Stomach (tissue), 19 donors: Measurements from ENCODE around the gene TAS2R7. TPM values are rescaled to one million over a fixed set of nuclear protein-coding genes. Genes with fewer than 3 reads are reported as not detected.

Source experiments
- DNase-seq, 2 donors: peaks; one replicate each; pipeline versions ENCODE4 v3.0.0 to v3.0.0-alpha.2; 2013 to 2019
- H3K27ac ChIP-seq, 5 donors: fragments of 200-600 bp in 4 of 5; sonication (generic) in 4 of 5; one replicate each; pipeline ENCODE4 v1.5.1; 2013 to 2019; ENCODE audit warnings: mild to moderate bottlenecking in 1 of 5, moderate library complexity in 1 of 5
- H3K27me3 ChIP-seq, 3 donors: fragments of 200-600 bp; sonication (generic); one replicate each; pipeline ENCODE4 v1.5.1; 2017 to 2019; ENCODE audit warnings: mixed run types in 1 of 3
- H3K36me3 ChIP-seq, 4 donors: fragments of 200-600 bp; sonication (generic); 1 replicate in 3 of 4; 2 replicates in 1 of 4; pipeline ENCODE4 v1.5.1; 2016 to 2019
- H3K4me1 ChIP-seq, 4 donors: fragments of 200-600 bp; sonication (generic); one replicate each; pipeline ENCODE4 v1.5.1; 2016 to 2019
- H3K4me3 ChIP-seq, 4 donors: fragments of 200-600 bp; sonication (generic) in 3 of 4; one replicate each; pipeline ENCODE4 v1.5.1; 2016 to 2019; ENCODE audit warnings: mild to moderate bottlenecking in 1 of 4
- H3K9me3 ChIP-seq, 4 donors: fragments of 200-600 bp; sonication (generic); one replicate each; pipeline ENCODE4 v1.5.1; 2016 to 2019
- EP300 ChIP-seq: sonication (generic); formaldehyde crosslinking; IDR thresholded peaks from one replicate; pipeline ENCODE4 v1.6.1; 2017; ENCODE audit warnings: antibody characterized with exemption
- POLR2A ChIP-seq, 4 donors: fragments of 450-650 bp; IDR thresholded peaks; one replicate each; pipeline ENCODE4 v1.6.1; 2016; ENCODE audit warnings: antibody characterized with exemption in 4 of 4, control low read depth in 2 of 4, mild to moderate bottlenecking in 1 of 4, moderate library complexity in 1 of 4
- POLR2AphosphoS5 ChIP-seq, 3 donors: sonication (generic); formaldehyde crosslinking; IDR thresholded peaks; one replicate each; pipeline ENCODE4 v1.6.1; 2016; ENCODE audit warnings: antibody characterized with exemption in 3 of 3
- WGBS, 5 donors: extraction: QIAGEN DNeasy Blood & Tissue Kit in 3 of 5; methylation state at CpG; one replicate each; pipeline versions ENCODE4 v1.1.5 to v1.1.7; 2013 to 2018; 5-methylcytosine and 5-hydroxymethylcytosine counted together
- intact Hi-C: fragments of 100-400 bp; cut with DNase I; formaldehyde crosslinking; loops from one replicate; pipeline ENCODE4 v1.15.1; 2023; ENCODE audit warnings: low total_unique reads
- long read RNA-seq, 10 donors: transcript quantifications; one replicate each; lab custom pipeline, GENCODE V29; 2026
- polyA plus RNA-seq, 3 donors: library from polyadenylated mRNA; stranded (reverse); fragments of 200-250 nt; gene quantifications; one replicate each; pipeline ENCODE4 v1.2.3, GENCODE V29; 2013
- total RNA-seq, 5 donors: library from RNA; depleted of rRNA; stranded (reverse); fragments of >200 nt; gene quantifications; one replicate each; pipeline versions ENCODE4 v1.1.0 to v1.2.3, GENCODE V29; 2014 to 2016
- TF ChIP-seq, protein P1 (sequence below), 7 experiments: fragments of 450-650 bp in 4 of 7; fragments of 200-600 bp in 3 of 7; sonication (generic) in 3 of 7; IDR thresholded peaks; one replicate each; pipeline ENCODE4 v1.5.1; 2016 to 2019; ENCODE audit warnings: antibody characterized with exemption in 7 of 7, control low read depth in 2 of 7, mild to moderate bottlenecking in 1 of 7
- donor health status: healthy with polysubstance abuse.
- donor health status: Bipolar disorder and iron deficiency.
- donor health status: healthy.

TAS2R7 gene, protein sequence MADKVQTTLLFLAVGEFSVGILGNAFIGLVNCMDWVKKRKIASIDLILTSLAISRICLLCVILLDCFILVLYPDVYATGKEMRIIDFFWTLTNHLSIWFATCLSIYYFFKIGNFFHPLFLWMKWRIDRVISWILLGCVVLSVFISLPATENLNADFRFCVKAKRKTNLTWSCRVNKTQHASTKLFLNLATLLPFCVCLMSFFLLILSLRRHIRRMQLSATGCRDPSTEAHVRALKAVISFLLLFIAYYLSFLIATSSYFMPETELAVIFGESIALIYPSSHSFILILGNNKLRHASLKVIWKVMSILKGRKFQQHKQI
- not detected for total RNA-seq
- polyA plus RNA-seq = not detected
- long read RNA-seq, donor 1 = 0 reads
- long read RNA-seq, donor 2 = 0 reads
- long read RNA-seq, donor 3 = 0 reads
- long read RNA-seq, donor 4 = 0 reads
- long read RNA-seq, donor 5 = 0 reads
- long read RNA-seq, donor 6 = 0 reads
- long read RNA-seq, donor 7 = 0 reads
- long read RNA-seq, donor 8 = 0 reads
- long read RNA-seq, donor 9 = 0 reads
- long read RNA-seq, donor 10 = 0 reads

DNA sequence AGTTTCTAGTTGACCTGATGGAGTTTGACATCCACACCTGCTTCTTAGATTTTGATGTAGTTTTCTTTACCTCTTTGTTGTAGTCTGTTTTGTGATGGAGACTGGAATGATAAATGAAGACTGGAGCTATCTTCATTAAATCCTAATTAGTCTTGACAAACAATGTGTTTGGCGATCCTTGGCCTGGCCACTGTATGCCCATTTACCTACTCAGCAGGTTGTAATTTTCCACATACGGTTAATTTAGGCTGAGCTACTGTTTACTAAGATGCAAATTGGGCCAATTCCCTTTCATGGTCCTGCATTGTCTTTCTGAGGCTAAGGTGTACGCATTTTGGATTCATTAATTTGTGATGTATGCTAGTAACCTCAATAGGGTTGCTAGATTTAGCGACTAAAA, at the start of gene TAS2R7:
Gene TAS2R7, minus strand, starts transcription at position 41 of the 400 bp plus-strand sequence. CDS start 57 bp downstream, outside the sequence.
- Histone ChIP-seq H3K27me3 (no peaks in the 10 kb centered on the region), H3K9me3 (no peaks in the 10 kb centered on the region), H3K36me3 (no peaks in the 10 kb centered on the region), H3K4me1 (no peaks in the 10 kb centered on the region), H3K27ac (no peak within 1 kb of the TSS), H3K4me3 (no peak within 1 kb of the TSS)
- DNase-seq = no peak
- intact Hi-C loops = no loop called here
- 58 to 72% (median 64%) methylated on average over 4 of the region's 4 CpGs for WGBS, 5 donors
- TF ChIP-seq EP300 (no peak), POLR2A (IDR thresholded peaks at IDR 0.05) (no peak), POLR2AphosphoS5 (IDR thresholded peaks at IDR 0.05) (no peak)
- TF ChIP-seq, protein P1, sequence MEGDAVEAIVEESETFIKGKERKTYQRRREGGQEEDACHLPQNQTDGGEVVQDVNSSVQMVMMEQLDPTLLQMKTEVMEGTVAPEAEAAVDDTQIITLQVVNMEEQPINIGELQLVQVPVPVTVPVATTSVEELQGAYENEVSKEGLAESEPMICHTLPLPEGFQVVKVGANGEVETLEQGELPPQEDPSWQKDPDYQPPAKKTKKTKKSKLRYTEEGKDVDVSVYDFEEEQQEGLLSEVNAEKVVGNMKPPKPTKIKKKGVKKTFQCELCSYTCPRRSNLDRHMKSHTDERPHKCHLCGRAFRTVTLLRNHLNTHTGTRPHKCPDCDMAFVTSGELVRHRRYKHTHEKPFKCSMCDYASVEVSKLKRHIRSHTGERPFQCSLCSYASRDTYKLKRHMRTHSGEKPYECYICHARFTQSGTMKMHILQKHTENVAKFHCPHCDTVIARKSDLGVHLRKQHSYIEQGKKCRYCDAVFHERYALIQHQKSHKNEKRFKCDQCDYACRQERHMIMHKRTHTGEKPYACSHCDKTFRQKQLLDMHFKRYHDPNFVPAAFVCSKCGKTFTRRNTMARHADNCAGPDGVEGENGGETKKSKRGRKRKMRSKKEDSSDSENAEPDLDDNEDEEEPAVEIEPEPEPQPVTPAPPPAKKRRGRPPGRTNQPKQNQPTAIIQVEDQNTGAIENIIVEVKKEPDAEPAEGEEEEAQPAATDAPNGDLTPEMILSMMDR (IDR thresholded peaks at IDR 0.05) = no peak

DNA sequence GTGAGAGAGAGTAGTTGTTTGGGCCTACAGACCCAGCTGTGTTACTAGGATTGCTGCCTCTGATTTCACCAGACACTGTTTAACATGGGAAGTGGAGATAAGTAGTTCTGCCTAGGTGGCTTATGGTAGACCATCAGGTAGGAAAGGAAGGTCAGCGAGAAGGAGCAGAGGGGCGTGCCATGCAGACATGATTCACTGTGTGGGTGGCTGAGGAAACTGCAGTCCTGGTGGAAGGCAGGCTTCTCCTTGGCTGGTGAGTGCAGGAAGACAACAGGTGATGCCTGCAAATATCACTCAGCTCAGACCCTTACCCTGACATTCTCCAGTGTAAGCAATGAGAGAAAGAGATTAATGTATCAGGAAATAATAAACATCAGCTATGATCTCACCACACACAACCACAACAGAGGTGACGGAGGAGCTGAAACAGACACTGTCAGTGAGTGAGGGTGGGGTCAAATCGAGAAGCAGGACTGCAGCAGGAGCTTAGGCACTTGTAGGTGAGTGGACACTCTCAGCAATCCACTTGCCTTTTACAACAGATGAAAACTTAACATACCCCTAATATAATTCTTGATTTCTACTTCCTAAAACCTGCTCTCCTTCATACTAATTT, 48.9 kb upstream of the TAS2R7 start:
- intact Hi-C loops = no loop called here
- no peak for DNase-seq
- H3K36me3 ChIP-seq = peaks cover 0 to 18% (median 16%) of the 10 kb centered on the region in 4 donors
- no peaks in the 10 kb centered on the region for H3K4me1 ChIP-seq
- no peak overlapping the region for H3K27ac ChIP-seq
- no peak overlapping the region for H3K4me3 ChIP-seq
- peaks cover 6 to 10% (median 8%) of the 10 kb centered on the region in 4 donors for H3K9me3 ChIP-seq
- H3K27me3 ChIP-seq = no peaks in the 10 kb centered on the region
- TF ChIP-seq POLR2AphosphoS5 (IDR thresholded peaks at IDR 0.05) = no peak
- no peak for TF ChIP-seq POLR2A (IDR thresholded peaks at IDR 0.05)
- TF ChIP-seq, protein P1 (IDR thresholded peaks at IDR 0.05) = no peak
- TF ChIP-seq EP300 = no peak
- WGBS, 5 donors = 82 to 89% (median 87%) methylated on average over 4 of the region's 4 CpGs

DNA sequence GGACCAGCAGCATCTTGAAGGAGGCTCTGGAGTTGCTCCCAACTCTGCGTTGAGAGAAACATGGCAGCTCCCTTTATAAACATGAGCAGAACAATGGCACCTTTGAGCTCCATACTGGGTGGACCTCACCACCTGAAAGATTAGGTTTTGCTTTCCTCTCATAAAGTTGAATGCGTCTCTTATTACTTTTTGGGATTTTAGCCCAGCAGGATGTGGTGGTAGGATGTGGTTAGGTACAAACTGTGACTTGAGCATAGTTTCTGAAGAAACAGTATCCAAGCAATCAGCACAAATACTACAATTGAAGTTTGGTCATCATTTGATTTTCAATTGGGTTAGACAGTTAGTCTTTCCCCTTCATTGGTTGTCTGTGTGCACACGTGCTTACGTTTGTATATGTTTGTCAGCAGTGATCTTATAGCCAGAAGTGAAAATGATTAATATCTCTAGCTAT, 47.0 kb upstream of the TAS2R7 start, which contains the start of gene PRR4:
Gene PRR4, minus strand, starts transcription at position 51 of the 454 bp plus-strand sequence. Its CDS starts 38 bp downstream, at position 13.
- DNase-seq = peak in 1 of 2 donors; percentile 6

DNA sequence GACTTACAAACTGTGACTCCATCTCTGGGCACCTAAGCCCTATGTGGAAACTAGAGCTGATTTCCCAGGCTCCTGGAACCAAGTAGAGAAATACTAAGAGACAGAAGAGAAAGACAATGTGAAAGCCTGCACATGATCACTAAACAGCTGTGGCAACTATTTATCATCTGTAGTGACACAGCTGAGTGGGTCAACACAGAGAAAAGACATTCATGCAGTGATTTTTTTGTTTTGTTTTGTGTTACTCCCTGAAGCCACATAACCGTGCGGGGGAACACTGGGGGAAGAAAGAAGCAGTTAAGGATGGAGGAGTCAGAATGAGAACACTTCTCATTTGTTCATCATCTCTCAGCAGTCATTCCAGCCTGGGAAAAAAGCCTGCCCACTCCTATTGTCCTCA, 45.3 kb upstream of the TAS2R7 start:
- Histone ChIP-seq H3K4me1 (no peaks in the 10 kb centered on the region), H3K36me3 (peaks cover 0 to 16% (median 14%) of the 10 kb centered on the region in 4 donors), H3K27ac (no peak overlapping the region), H3K9me3 (no peaks in the 10 kb centered on the region), H3K4me3 (no peak overlapping the region), H3K27me3 (no peaks in the 10 kb centered on the region)
- TF ChIP-seq POLR2AphosphoS5 (IDR thresholded peaks at IDR 0.05) (no peak), POLR2A (IDR thresholded peaks at IDR 0.05) (no peak), EP300 (no peak)
- TF ChIP-seq, protein P1 (IDR thresholded peaks at IDR 0.05) = no peak
- 25 to 52% (median 38%) methylated on average over 2 of the region's 2 CpGs for WGBS, 5 donors
- no peak for DNase-seq
- intact Hi-C loops = no loop called here

More for the DNA sequence above, 47.0 kb upstream of the TAS2R7 start, which contains the start of gene PRR4:
- H3K9me3 ChIP-seq = no peaks in the 10 kb centered on the region
- H3K4me1 ChIP-seq = no peaks in the 10 kb centered on the region
- intact Hi-C loops = no loop called here
- no peak within 1 kb of the TSS for H3K4me3 ChIP-seq
- H3K36me3 ChIP-seq = peaks cover 0 to 12% (median 9%) of the 10 kb centered on the region in 4 donors
- no peak for TF ChIP-seq EP300
- TF ChIP-seq, protein P1 (IDR thresholded peaks at IDR 0.05) = no peak
- no peak for TF ChIP-seq POLR2A (IDR thresholded peaks at IDR 0.05)
- TF ChIP-seq POLR2AphosphoS5 (IDR thresholded peaks at IDR 0.05) = no peak
- H3K27me3 ChIP-seq = no peaks in the 10 kb centered on the region
- no peak within 1 kb of the TSS for H3K27ac ChIP-seq
- WGBS, 5 donors = 54 to 74% (median 59%) methylated on average over 4 of the region's 4 CpGs
